Endothelial cell of umbilical vein (primary cell): ENCODE data around the gene AMPH. TPM values are rescaled to one million over a fixed set of nuclear protein-coding genes. Genes with fewer than 3 reads are reported as not detected.

Experiments used
- BruUV-seq: library from RNA; stranded (reverse); fragments of 400-500 nt; replicated peaks from 2 replicates; lab custom pipeline; 2021; lab: Mats Ljungman, UMichigan
- CTCF ChIA-PET: fragments of 300-600, 350-600 bp; sonication (Branson Sonifier 250); formaldehyde crosslinking; loops from one replicate; lab custom pipeline; 2021; ENCODE audit warnings: antibody characterized with exemption, inconsistent platforms; lab: Charles Lee
- POLR2A ChIA-PET: fragments of 300-600, 350-600 bp; sonication (Branson Sonifier 250); formaldehyde crosslinking; loops from one replicate; lab custom pipeline; 2021; ENCODE audit warnings: antibody characterized with exemption, inconsistent platforms; lab: Charles Lee
- DNase-seq: peaks from one replicate; pipeline ENCODE4 v3.0.0-alpha.2; 2011; ENCODE audit warnings: low read depth, low spot score
- FAIRE-seq: peaks from 2 replicates; lab custom pipeline; 2011; peaks lifted over from hg19 to GRCh38; lab: Jason Lieb, UNC
- H2AFZ ChIP-seq: 2 replicates; pipeline ENCODE4 v1.6.0; 2012; ENCODE audit warnings: low read depth, low read length, control low read depth, inconsistent platforms
- H3K27ac ChIP-seq: 2 replicates; pipeline ENCODE4 v1.5.1; 2011; ENCODE audit warnings: low read depth, mild to moderate bottlenecking, control low read depth, low read length, moderate library complexity; ENCODE audit not compliant: insufficient read depth
- H3K27me3 ChIP-seq, 2 experiments: 2 replicates each; pipeline versions ENCODE4 v1.6.0 to v1.6.1; 2011; ENCODE audit warnings: low read length in 2 of 2, mixed read lengths in 1 of 2; ENCODE audit not compliant: control insufficient read depth in 2 of 2, insufficient read depth in 2 of 2
- H3K36me3 ChIP-seq, 2 experiments: 2 replicates in 1 of 2; 3 replicates in 1 of 2; pipeline ENCODE4 v1.5.1; 2011; ENCODE audit warnings: low read length in 2 of 2, mild to moderate bottlenecking in 1 of 2, moderate library complexity in 1 of 2; ENCODE audit not compliant: control insufficient read depth in 2 of 2, insufficient read depth in 2 of 2; ENCODE audit errors: extremely low read depth in 1 of 2
- H3K4me1 ChIP-seq: 3 replicates; pipeline ENCODE4 v1.5.1; 2011; ENCODE audit warnings: mild to moderate bottlenecking, low read length; ENCODE audit not compliant: control insufficient read depth, insufficient read depth; ENCODE audit errors: extremely low read depth
- H3K4me2 ChIP-seq: 2 replicates; pipeline ENCODE4 v1.6.1; 2011; ENCODE audit warnings: low read length, control low read depth, mixed read lengths; ENCODE audit not compliant: insufficient read depth
- H3K4me3 ChIP-seq, 3 experiments: fragments of 200-600 bp in 1 of 3; sonication (generic), shearing (Covaris generic) in 1 of 3; replicated peaks in 1 of 3; 2 replicates each; pipeline ENCODE4 v1.5.1; 2011 to 2016; ENCODE audit warnings: control low read depth in 3 of 3, low read length in 3 of 3, mild to moderate bottlenecking in 2 of 3, inconsistent platforms in 1 of 3, low read depth in 1 of 3, moderate library complexity in 1 of 3; ENCODE audit not compliant: insufficient read depth in 1 of 3
- H3K79me2 ChIP-seq: 2 replicates; pipeline ENCODE4 v1.6.0; 2012; ENCODE audit warnings: low read length, inconsistent platforms; ENCODE audit not compliant: control insufficient read depth, insufficient read depth
- H3K9ac ChIP-seq: replicated peaks from 2 replicates; pipeline ENCODE3; 2011; ENCODE audit warnings: low read length, control low read depth; ENCODE audit not compliant: insufficient read depth; ENCODE audit errors: extremely low read depth
- H3K9me1 ChIP-seq: replicated peaks from 3 replicates; pipeline ENCODE4 v1.6.0; 2011; ENCODE audit warnings: mild to moderate bottlenecking, low read length; ENCODE audit not compliant: control insufficient read depth, insufficient read depth; ENCODE audit errors: extremely low read depth
- H3K9me3 ChIP-seq: replicated peaks from 2 replicates; pipeline ENCODE4 v1.5.1; 2012; ENCODE audit warnings: low read length, inconsistent platforms; ENCODE audit not compliant: control insufficient read depth, insufficient read depth
- H4K20me1 ChIP-seq: replicated peaks from 2 replicates; pipeline ENCODE3; 2011; ENCODE audit warnings: mild to moderate bottlenecking, low read length; ENCODE audit not compliant: control insufficient read depth, insufficient read depth; ENCODE audit errors: extremely low read depth
- EZH2 ChIP-seq: IDR thresholded peaks from 2 replicates; pipeline ENCODE4 v1.6.1; 2012; ENCODE audit warnings: borderline replicate concordance, low read depth, mild to moderate bottlenecking, moderate library complexity, low read length, inconsistent platforms; ENCODE audit not compliant: severe bottlenecking
- FOS ChIP-seq: IDR thresholded peaks from 2 replicates; pipeline ENCODE4 v1.6.1; 2011; ENCODE audit warnings: mild to moderate bottlenecking, low read length, moderate library complexity, borderline replicate concordance; ENCODE audit not compliant: insufficient read depth
- GATA2 ChIP-seq: IDR thresholded peaks from 2 replicates; pipeline ENCODE4 v1.7.0; 2011; ENCODE audit warnings: low read depth, mild to moderate bottlenecking, moderate library complexity, mixed read lengths, low read length; ENCODE audit not compliant: insufficient read length, insufficient read depth
- JUN ChIP-seq: IDR thresholded peaks from 2 replicates; pipeline ENCODE4 v1.6.1; 2011; ENCODE audit warnings: borderline replicate concordance, low read depth; ENCODE audit not compliant: insufficient read length, insufficient read depth
- MYC ChIP-seq: IDR thresholded peaks from one replicate; pipeline ENCODE4 v1.6.1; 2011; ENCODE audit warnings: mild to moderate bottlenecking, low read depth, low read length
- POLR2A ChIP-seq: IDR thresholded peaks from 2 replicates; pipeline ENCODE4 v1.6.1; 2012; ENCODE audit warnings: low read depth, mild to moderate bottlenecking, control low read depth, low read length
- POLR2AphosphoS5 ChIP-seq: IDR thresholded peaks from 2 replicates; pipeline ENCODE4 v1.6.1; 2012; ENCODE audit warnings: low read depth, mild to moderate bottlenecking, control low read depth, low read length, moderate library complexity; ENCODE audit not compliant: insufficient read depth
- dilution Hi-C: fragments of 300-500 bp; cut with MboI; formaldehyde crosslinking; loops from one replicate; pipeline ENCODE4 v1.15.0; 2019; ENCODE audit warnings: low sequenced_read_pairs; ENCODE audit not compliant: extremely low pct_ligation_motif_present
- intact Hi-C: fragments of 100-400 bp; cut with micrococcal nuclease; formaldehyde crosslinking; loops from one replicate; pipeline ENCODE4 v1.10.0; 2022
- polyA plus RNA-seq, 4 experiments: library from polyadenylated mRNA; depleted of rRNA in 3 of 4; stranded (reverse) in 3 of 4; unstranded in 1 of 4; fragments of >200 nt; gene quantifications; 2 replicates each; pipeline versions ENCODE4 v1.2.1 to v1.2.3, GENCODE V29; 2011 to 2012; ENCODE audit warnings: missing spikeins in 1 of 4
- total RNA-seq: library from RNA; stranded (reverse); gene quantifications from 2 replicates; pipeline ENCODE4 v1.2.3, GENCODE V29; 2021
- TF ChIP-seq, protein P1 (sequence below), 2 donors: IDR thresholded peaks; 1 replicate in 1 of 2; 2 replicates in 1 of 2; pipeline ENCODE4 v1.5.1; 2011; ENCODE audit warnings: low read length in 2 of 2, mild to moderate bottlenecking in 2 of 2, moderate library complexity in 2 of 2, control low read depth in 1 of 2, inconsistent platforms in 1 of 2, low read depth in 1 of 2; ENCODE audit not compliant: insufficient read depth in 1 of 2; ENCODE audit errors: extremely low read depth in 1 of 2
- TF ChIP-seq, protein P2 (sequence below): IDR thresholded peaks from 2 replicates; pipeline ENCODE4 v1.6.1; 2011; ENCODE audit not compliant: insufficient read depth, insufficient read length

Gene AMPH
- total and polyA plus RNA-seq, 2 donors (not counting 3 experiments of a cell fraction or from before 2014, with no cell fraction given) = 5.2 to 9.2 TPM

DNA sequence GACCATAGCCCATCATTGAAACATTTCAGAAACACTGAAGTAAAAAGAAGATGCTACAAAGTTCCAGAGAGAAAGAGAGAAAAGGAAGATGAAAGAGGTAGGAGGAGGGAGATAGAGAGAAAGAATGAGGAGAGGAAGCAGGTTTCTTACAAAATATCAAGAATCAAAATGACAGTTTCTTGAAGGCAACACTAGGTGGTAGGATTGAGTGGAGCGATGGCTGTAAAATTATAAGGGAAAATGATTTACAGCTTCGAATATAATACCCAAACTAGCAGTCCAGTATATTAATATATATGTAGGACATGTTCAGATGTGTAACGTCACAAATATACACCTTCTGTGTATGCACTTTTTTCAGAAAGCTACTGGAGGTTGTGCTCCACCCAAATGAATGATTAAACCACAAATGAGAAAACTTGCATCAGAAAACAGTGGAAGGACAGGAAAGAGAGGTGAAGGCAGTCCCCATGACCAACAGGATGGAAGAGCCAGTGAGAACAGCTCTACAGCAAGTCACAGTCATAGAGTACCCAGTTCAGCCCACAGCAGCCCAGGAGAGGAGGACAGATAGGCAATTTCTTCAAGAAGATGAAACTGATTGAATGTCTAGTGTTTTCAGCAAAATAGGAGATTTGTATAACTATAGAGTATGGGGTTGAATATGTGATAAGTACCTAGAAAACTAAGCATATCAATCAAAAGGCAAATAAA is 206.3 kb downstream of the AMPH start:
- H3K4me2 ChIP-seq = no peak overlapping the region
- FAIRE-seq = peak; percentile 48

DNA sequence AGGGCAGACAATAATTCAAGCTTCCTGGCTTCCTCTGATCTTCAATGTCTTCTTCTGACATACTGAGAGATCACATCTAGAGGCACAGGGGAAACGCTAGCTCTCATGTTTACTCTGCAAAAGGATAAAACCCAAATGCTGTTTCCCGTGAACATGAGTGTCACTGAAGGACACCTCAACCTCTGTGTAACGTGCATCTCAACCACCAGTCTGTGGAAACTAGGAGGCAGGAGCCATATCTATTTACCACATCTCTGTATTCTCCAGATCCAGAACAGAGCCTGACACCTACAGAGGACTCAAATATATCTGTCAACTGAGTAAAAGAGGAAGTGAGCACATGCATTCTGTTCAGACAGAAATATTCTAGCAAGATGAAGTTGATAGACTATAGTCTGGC is 217.4 kb downstream of the AMPH start:
- dilution Hi-C loops (no loop called here), intact Hi-C loops (no loop called here)
- no peaks in the 10 kb centered on the region for H3K79me2 ChIP-seq
- H3K36me3 ChIP-seq = no peaks in the 10 kb centered on the region
- no peak overlapping the region for H3K4me2 ChIP-seq
- H3K4me1 ChIP-seq = peaks cover 5% of the 10 kb centered on the region
- H3K27me3 ChIP-seq = no peaks in the 10 kb centered on the region
- H4K20me1 ChIP-seq = no peaks in the 10 kb centered on the region
- H2AFZ ChIP-seq = no peak overlapping the region
- H3K9me1 ChIP-seq = no peaks in the 10 kb centered on the region
- H3K4me3 ChIP-seq = no peak overlapping the region
- DNase-seq (no peak), FAIRE-seq (no peak)
- ChIA-PET POLR2A (no interaction called here), CTCF (no interaction called here)
- H3K9ac ChIP-seq = no peak overlapping the region
- no TSS peak for BruUV-seq
- H3K9me3 ChIP-seq = no peaks in the 10 kb centered on the region
- no peak overlapping the region for H3K27ac ChIP-seq
- TF ChIP-seq JUN (no peak), POLR2AphosphoS5 (no peak), FOS (no peak), POLR2A (no peak), MYC (no peak), GATA2 (no peak), EZH2 (no peak)
- TF ChIP-seq, protein P1, sequence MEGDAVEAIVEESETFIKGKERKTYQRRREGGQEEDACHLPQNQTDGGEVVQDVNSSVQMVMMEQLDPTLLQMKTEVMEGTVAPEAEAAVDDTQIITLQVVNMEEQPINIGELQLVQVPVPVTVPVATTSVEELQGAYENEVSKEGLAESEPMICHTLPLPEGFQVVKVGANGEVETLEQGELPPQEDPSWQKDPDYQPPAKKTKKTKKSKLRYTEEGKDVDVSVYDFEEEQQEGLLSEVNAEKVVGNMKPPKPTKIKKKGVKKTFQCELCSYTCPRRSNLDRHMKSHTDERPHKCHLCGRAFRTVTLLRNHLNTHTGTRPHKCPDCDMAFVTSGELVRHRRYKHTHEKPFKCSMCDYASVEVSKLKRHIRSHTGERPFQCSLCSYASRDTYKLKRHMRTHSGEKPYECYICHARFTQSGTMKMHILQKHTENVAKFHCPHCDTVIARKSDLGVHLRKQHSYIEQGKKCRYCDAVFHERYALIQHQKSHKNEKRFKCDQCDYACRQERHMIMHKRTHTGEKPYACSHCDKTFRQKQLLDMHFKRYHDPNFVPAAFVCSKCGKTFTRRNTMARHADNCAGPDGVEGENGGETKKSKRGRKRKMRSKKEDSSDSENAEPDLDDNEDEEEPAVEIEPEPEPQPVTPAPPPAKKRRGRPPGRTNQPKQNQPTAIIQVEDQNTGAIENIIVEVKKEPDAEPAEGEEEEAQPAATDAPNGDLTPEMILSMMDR (IDR thresholded peaks at IDR 0.05; ENCODE audit: extremely low read depth in 1 of 2, insufficient read depth in 1 of 2, low read depth in 1 of 2, low read length in 2 of 2) = no peak
- TF ChIP-seq, protein P2, sequence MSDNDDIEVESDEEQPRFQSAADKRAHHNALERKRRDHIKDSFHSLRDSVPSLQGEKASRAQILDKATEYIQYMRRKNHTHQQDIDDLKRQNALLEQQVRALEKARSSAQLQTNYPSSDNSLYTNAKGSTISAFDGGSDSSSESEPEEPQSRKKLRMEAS = no peak

More for the DNA sequence above, 206.3 kb downstream of the AMPH start:
- CTCF ChIA-PET = interaction anchor here (1.3 kb wide), 1 partner anchor 235 kb away, joined by 6 read pairs; no protein-coding TSS in a partner anchor
- no peaks in the 10 kb centered on the region for H3K79me2 ChIP-seq
- no peak overlapping the region for H3K9ac ChIP-seq
- H3K9me3 ChIP-seq = no peaks in the 10 kb centered on the region
- dilution Hi-C loops (no loop called here), intact Hi-C loops (loop anchor here (1.0 kb wide), 1 partner anchor 235 kb away; no protein-coding TSS in a partner anchor)
- peak; percentile 12 for DNase-seq
- no peaks in the 10 kb centered on the region for H3K36me3 ChIP-seq
- peaks cover 7% of the 10 kb centered on the region for H3K4me1 ChIP-seq
- TF ChIP-seq, protein P1 (IDR thresholded peaks at IDR 0.05; ENCODE audit: extremely low read depth in 1 of 2, insufficient read depth in 1 of 2, low read depth in 1 of 2, low read length in 2 of 2) = peak in 1 of 2 donors; percentile 6
- TF ChIP-seq EZH2 = no peak
- H3K4me3 ChIP-seq = no peak overlapping the region
- POLR2A ChIA-PET = no interaction called here
- no peak overlapping the region for H2AFZ ChIP-seq
- H4K20me1 ChIP-seq = no peaks in the 10 kb centered on the region
- H3K9me1 ChIP-seq = no peaks in the 10 kb centered on the region
- no peaks in the 10 kb centered on the region for H3K27me3 ChIP-seq
- H3K27ac ChIP-seq = no peak overlapping the region
- no TSS peak for BruUV-seq
